Mucosa of gallbladder (tissue), 1 donor: Measurements from ENCODE around the gene BEST1. TPM values are rescaled to one million over a fixed set of nuclear protein-coding genes. Genes with fewer than 3 reads are reported as not detected.

Experiments
- total RNA-seq: library from RNA; stranded (reverse); gene quantifications from one replicate; pipeline ENCODE4 v1.2.1, GENCODE V29; 2021
- donor health status: DM: no; HTN: no; CAD: no.

The BEST1 gene
- total RNA-seq, 1 donor from 2014 or later, result 2.8 TPM

Other genes with a start within 250 kb of the BEST1 start
- 320 TPM for gene MYRF, start 197.7 kb upstream of the BEST1 start, total RNA-seq
- gene TMEM258, start 157.8 kb upstream of the BEST1 start, total RNA-seq, result 116 TPM
- gene FEN1, start 157.4 kb upstream of the BEST1 start, total RNA-seq, result 7.7 TPM
- 23.4 TPM for gene FADS1, start 133.3 kb upstream of the BEST1 start, total RNA-seq
- gene FADS2, start 122.1 kb upstream of the BEST1 start, total RNA-seq, result 34.5 TPM
- 22.6 TPM for gene FADS3, start 58.8 kb upstream of the BEST1 start, total RNA-seq
- gene RAB3IL1, start 32.8 kb upstream of the BEST1 start, total RNA-seq, result 12.1 TPM
- 2,359 TPM for gene FTH1, start 17.3 kb downstream of the BEST1 start, total RNA-seq
- gene INCENP, start 173.7 kb downstream of the BEST1 start, total RNA-seq, result 22.8 TPM
- not detected for gene SCGB1D1, start 239.9 kb downstream of the BEST1 start, total RNA-seq